Measurements from ENCODE around the gene ZNF414.

GRCh38 chr19:8501516-8501915 lies 12.5 kb downstream of the ZNF414 start:
- TF ChIP-seq ZNF501 (tag by site-specific recombination; IDR thresholded peaks at IDR 0.05), result no peak
- TF ChIP-seq ZSCAN18 (tag by site-specific recombination; IDR thresholded peaks at IDR 0.05), result no peak
- no peak for TF ChIP-seq MYNN (tag by site-specific recombination; IDR thresholded peaks at IDR 0.05; ENCODE audit: borderline replicate concordance)
- no peak for TF ChIP-seq ZNF311 (tag by site-specific recombination; IDR thresholded peaks at IDR 0.05; ENCODE audit: borderline replicate concordance)
- TF ChIP-seq AEBP2 (tag by site-specific recombination; IDR thresholded peaks at IDR 0.05; ENCODE audit: borderline replicate concordance), result no peak
- no peak for TF ChIP-seq YY1 (tag by site-specific recombination; IDR thresholded peaks at IDR 0.05)
- TF ChIP-seq, protein P1, sequence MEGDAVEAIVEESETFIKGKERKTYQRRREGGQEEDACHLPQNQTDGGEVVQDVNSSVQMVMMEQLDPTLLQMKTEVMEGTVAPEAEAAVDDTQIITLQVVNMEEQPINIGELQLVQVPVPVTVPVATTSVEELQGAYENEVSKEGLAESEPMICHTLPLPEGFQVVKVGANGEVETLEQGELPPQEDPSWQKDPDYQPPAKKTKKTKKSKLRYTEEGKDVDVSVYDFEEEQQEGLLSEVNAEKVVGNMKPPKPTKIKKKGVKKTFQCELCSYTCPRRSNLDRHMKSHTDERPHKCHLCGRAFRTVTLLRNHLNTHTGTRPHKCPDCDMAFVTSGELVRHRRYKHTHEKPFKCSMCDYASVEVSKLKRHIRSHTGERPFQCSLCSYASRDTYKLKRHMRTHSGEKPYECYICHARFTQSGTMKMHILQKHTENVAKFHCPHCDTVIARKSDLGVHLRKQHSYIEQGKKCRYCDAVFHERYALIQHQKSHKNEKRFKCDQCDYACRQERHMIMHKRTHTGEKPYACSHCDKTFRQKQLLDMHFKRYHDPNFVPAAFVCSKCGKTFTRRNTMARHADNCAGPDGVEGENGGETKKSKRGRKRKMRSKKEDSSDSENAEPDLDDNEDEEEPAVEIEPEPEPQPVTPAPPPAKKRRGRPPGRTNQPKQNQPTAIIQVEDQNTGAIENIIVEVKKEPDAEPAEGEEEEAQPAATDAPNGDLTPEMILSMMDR (tag by site-specific recombination; IDR thresholded peaks at IDR 0.05), result no peak
